ENCODE measurements around the gene MBD3.
A peak's percentile ranks its signal among the peaks of the same experiment; 100 is the strongest.

Gene MBD3

GRCh38 chr19:1577090-1577928 lies 15.4 kb downstream of the MBD3 start:
- TF ChIP-seq REST (IDR thresholded peaks at IDR 0.05; ENCODE audit: insufficient read depth in 1 of 2, low read depth in 2 of 2, low read length in 2 of 2) (no peak), SIN3A (IDR thresholded peaks at IDR 0.05; ENCODE audit: borderline replicate concordance, insufficient read depth, low read length) (no peak), POLR2AphosphoS5 (IDR thresholded peaks at IDR 0.05; ENCODE audit: low read depth, low read length) (no peak), FOXP2 (optimal IDR thresholded peaks at IDR 0.05; ENCODE audit: borderline replicate concordance, extremely low read depth, extremely low read length, insufficient read depth) (no peak), TAF1 (IDR thresholded peaks at IDR 0.05; ENCODE audit: borderline replicate concordance, insufficient read depth, low read length) (no peak)

GRCh38 chr19:1576242-1577089 lies 16.2 kb downstream of the MBD3 start:
- TF ChIP-seq POLR2AphosphoS5 (IDR thresholded peaks at IDR 0.05; ENCODE audit: low read depth, low read length) (peak; percentile 10; the same call in 1 of the 2 replicates), TAF1 (IDR thresholded peaks at IDR 0.05; ENCODE audit: borderline replicate concordance, insufficient read depth, low read length) (no peak), FOXP2 (optimal IDR thresholded peaks at IDR 0.05; ENCODE audit: borderline replicate concordance, extremely low read depth, extremely low read length, insufficient read depth) (no peak)

GRCh38 chr19:1575323-1576241 lies 17.1 kb downstream of the MBD3 start:
- no peak for TF ChIP-seq TAF1 (IDR thresholded peaks at IDR 0.05; ENCODE audit: borderline replicate concordance, insufficient read depth, low read length)
- TF ChIP-seq POLR2AphosphoS5 (IDR thresholded peaks at IDR 0.05; ENCODE audit: low read depth, low read length) = peak; percentile 23; the same call in 1 of the 2 replicates

GRCh38 chr19:1574354-1575136 lies 18.1 kb downstream of the MBD3 start:
- TF ChIP-seq TAF1 (IDR thresholded peaks at IDR 0.05; ENCODE audit: borderline replicate concordance, insufficient read depth, low read length) (no peak), REST (IDR thresholded peaks at IDR 0.05; ENCODE audit: insufficient read depth in 1 of 2, low read depth in 2 of 2, low read length in 2 of 2) (no peak), POLR2AphosphoS5 (IDR thresholded peaks at IDR 0.05; ENCODE audit: low read depth, low read length) (0 out of 2 replicates have a peak, but pooled peaks have one; percentile 7)

- TF ChIP-seq POLR2AphosphoS5 (IDR thresholded peaks at IDR 0.05; ENCODE audit: low read depth, low read length) = no peak
- no peak for TF ChIP-seq FOXP2 (optimal IDR thresholded peaks at IDR 0.05; ENCODE audit: borderline replicate concordance, extremely low read depth, extremely low read length, insufficient read depth)
- no peak for TF ChIP-seq SIN3A (IDR thresholded peaks at IDR 0.05; ENCODE audit: borderline replicate concordance, insufficient read depth, low read length)
- TF ChIP-seq TAF1 (IDR thresholded peaks at IDR 0.05; ENCODE audit: borderline replicate concordance, insufficient read depth, low read length) = no peak
- TF ChIP-seq REST (IDR thresholded peaks at IDR 0.05; ENCODE audit: insufficient read depth in 1 of 2, low read depth in 2 of 2, low read length in 2 of 2) = no peak
These were observed 19.9 kb downstream of the MBD3 start for GRCh38 chr19:1572795-1573194.

All from PFSK-1 (cell line).